ENCODE data around the gene NR6A1. TPM values are rescaled to one million over a fixed set of nuclear protein-coding genes. Genes with fewer than 3 reads are reported as not detected.

Gene NR6A1
- total RNA-seq, 1 experiment from 2014 or later, result 0.91 TPM

GRCh38 chr9:124757616-124758015, 13.5 kb downstream of the NR6A1 start:
- no peak for TF ChIP-seq CTCF (IDR thresholded peaks at IDR 0.05; ENCODE audit: unreplicated experiment)
- no peaks in the 10 kb centered on the region for H3K36me3 Mint-ChIP-seq (ENCODE audit: insufficient read depth, unreplicated experiment)
- no peak overlapping the region for H3K27ac Mint-ChIP-seq (ENCODE audit: low read depth, unreplicated experiment)
- intact Hi-C loops (cut with micrococcal nuclease), result no loop called here
- POLR2A ChIA-PET, result no interaction called here
- H3K9me3 Mint-ChIP-seq (ENCODE audit: unreplicated experiment), result no peaks in the 10 kb centered on the region
- H3K4me1 Mint-ChIP-seq (ENCODE audit: insufficient read depth, unreplicated experiment), result peaks cover 30% of the 10 kb centered on the region
- CTCF ChIA-PET, result interaction anchor here (0.6 to 2.9 kb wide), 8 partner anchors 8 to 1851 kb away, joined by 3 to 11 read pairs (median 4); partner anchors contain the start of gene WDR38
- BruUV-seq (replicated peaks), result no TSS peak
- H3K4me3 Mint-ChIP-seq (ENCODE audit: unreplicated experiment), result no peak overlapping the region
- H3K27me3 Mint-ChIP-seq (ENCODE audit: insufficient read depth, unreplicated experiment), result no peaks in the 10 kb centered on the region
- DNase-seq (ENCODE audit: unreplicated experiment), result no peak

- no peak for DNase-seq (ENCODE audit: unreplicated experiment)
- no peak overlapping the region for H3K27ac Mint-ChIP-seq (ENCODE audit: low read depth, unreplicated experiment)
- no peaks in the 10 kb centered on the region for H3K36me3 Mint-ChIP-seq (ENCODE audit: insufficient read depth, unreplicated experiment)
- no peak for TF ChIP-seq CTCF (IDR thresholded peaks at IDR 0.05; ENCODE audit: unreplicated experiment)
- no peaks in the 10 kb centered on the region for H3K9me3 Mint-ChIP-seq (ENCODE audit: unreplicated experiment)
- H3K27me3 Mint-ChIP-seq (ENCODE audit: insufficient read depth, unreplicated experiment), result no peaks in the 10 kb centered on the region
- H3K4me1 Mint-ChIP-seq (ENCODE audit: insufficient read depth, unreplicated experiment), result peaks cover 32% of the 10 kb centered on the region
- intact Hi-C loops (cut with micrococcal nuclease), result no loop called here
- no peak overlapping the region for H3K4me3 Mint-ChIP-seq (ENCODE audit: unreplicated experiment)
- BruUV-seq (replicated peaks), result no TSS peak
- POLR2A ChIA-PET, result interaction anchor here (0.6 kb wide), 1 partner anchor 172 kb away, joined by 5 read pairs; no protein-coding TSS in a partner anchor
- CTCF ChIA-PET, result interaction anchor here (0.7 to 1.4 kb wide), 3 partner anchors 18 to 139 kb away, joined by 3 to 5 read pairs (median 3); no protein-coding TSS in a partner anchor
These were observed 15.1 kb downstream of the NR6A1 start for GRCh38 chr9:124756011-124756410.

- CTCF ChIA-PET, result interaction anchor here (0.8 to 1.4 kb wide), 6 partner anchors 8 to 138 kb away, joined by 3 to 5 read pairs (median 3); no protein-coding TSS in a partner anchor
- Mint-ChIP-seq H3K4me1 (ENCODE audit: insufficient read depth, unreplicated experiment) (peaks cover 32% of the 10 kb centered on the region), H3K27me3 (ENCODE audit: insufficient read depth, unreplicated experiment) (no peaks in the 10 kb centered on the region), H3K27ac (ENCODE audit: low read depth, unreplicated experiment) (no peak overlapping the region), H3K36me3 (ENCODE audit: insufficient read depth, unreplicated experiment) (no peaks in the 10 kb centered on the region), H3K4me3 (ENCODE audit: unreplicated experiment) (no peak overlapping the region), H3K9me3 (ENCODE audit: unreplicated experiment) (no peaks in the 10 kb centered on the region)
- intact Hi-C loops (cut with micrococcal nuclease), result no loop called here
- BruUV-seq (replicated peaks), result no TSS peak
- TF ChIP-seq CTCF (IDR thresholded peaks at IDR 0.05; ENCODE audit: unreplicated experiment), result no peak
- DNase-seq (ENCODE audit: unreplicated experiment), result no peak
- POLR2A ChIA-PET, result no interaction called here
These were observed 16.1 kb downstream of the NR6A1 start for GRCh38 chr9:124755061-124755460.

GRCh38 chr9:124754289-124754688, 16.8 kb downstream of the NR6A1 start:
- no peaks in the 10 kb centered on the region for H3K36me3 Mint-ChIP-seq (ENCODE audit: insufficient read depth, unreplicated experiment)
- BruUV-seq (replicated peaks), result no TSS peak
- H3K4me1 Mint-ChIP-seq (ENCODE audit: insufficient read depth, unreplicated experiment), result peaks cover 32% of the 10 kb centered on the region

More at GRCh38 chr9:124754289-124754688, 16.8 kb downstream of the NR6A1 start:
- intact Hi-C loops (cut with micrococcal nuclease), result loop anchor here (1.0 to 5.0 kb wide), 3 partner anchors 42 to 202 kb away; no protein-coding TSS in a partner anchor
- TF ChIP-seq CTCF (IDR thresholded peaks at IDR 0.05; ENCODE audit: unreplicated experiment), result peak; percentile 45
- Mint-ChIP-seq H3K27me3 (ENCODE audit: insufficient read depth, unreplicated experiment) (no peaks in the 10 kb centered on the region), H3K9me3 (ENCODE audit: unreplicated experiment) (no peaks in the 10 kb centered on the region), H3K27ac (ENCODE audit: low read depth, unreplicated experiment) (no peak overlapping the region), H3K4me3 (ENCODE audit: unreplicated experiment) (no peak overlapping the region)
- POLR2A ChIA-PET, result interaction anchor here (0.6 to 1.7 kb wide), 7 partner anchors 8 to 211 kb away, joined by 3 to 4 read pairs (median 3); no protein-coding TSS in a partner anchor
- CTCF ChIA-PET, result interaction anchor here (0.8 to 1.4 kb wide), 6 partner anchors 9 to 137 kb away, joined by 3 to 6 read pairs (median 3); no protein-coding TSS in a partner anchor
- peak; percentile 47 for DNase-seq (ENCODE audit: unreplicated experiment)
